Measurements from ENCODE around the gene PPM1B. TPM values are rescaled to one million over a fixed set of nuclear protein-coding genes. Genes with fewer than 3 reads are reported as not detected.
A peak's percentile ranks its signal among the peaks of the same experiment; 100 is the strongest.

The PPM1B gene
- total and polyA plus RNA-seq, 11 donors: 22.6 to 65.9 (median 48.0) TPM

DNA sequence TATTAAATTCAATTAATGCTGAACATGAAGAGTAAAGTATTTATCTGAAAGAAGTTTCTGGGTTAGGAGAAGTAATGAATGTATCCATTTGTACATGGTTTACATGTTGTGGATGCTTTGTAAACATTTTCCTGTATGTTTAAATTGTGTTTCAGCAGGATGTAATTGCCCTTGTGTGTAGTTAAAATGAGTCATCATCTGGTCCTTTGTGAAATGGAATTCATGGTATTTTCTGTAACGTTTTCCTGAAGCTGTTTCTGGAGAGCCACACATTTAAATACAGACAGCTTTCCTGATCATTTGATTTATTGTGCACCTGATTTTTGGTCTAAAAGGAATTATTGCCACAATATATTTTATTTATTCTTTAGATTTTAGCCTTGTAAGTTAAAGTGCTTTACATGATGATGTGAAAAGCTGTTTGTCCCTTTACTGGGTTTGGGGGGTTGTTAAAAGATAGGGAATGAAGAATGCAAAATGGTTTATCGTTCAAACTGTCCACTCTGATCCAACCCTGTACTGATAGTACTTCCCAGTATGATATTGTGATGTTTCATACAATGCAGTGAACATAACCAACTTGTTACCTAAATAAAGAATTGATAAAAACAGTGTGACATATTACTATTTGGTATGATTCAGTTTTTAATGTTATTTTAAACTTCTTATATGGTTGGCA lies 64.9 kb downstream of the PPM1B start:
- Histone ChIP-seq H3K9me3 (no peaks in the 10 kb centered on the region), H3K4me3 (no peak overlapping the region), H3K4me1 (peaks cover 0 to 6% (median 0%) of the 10 kb centered on the region in 12 donors), H3K27ac (no peak overlapping the region), H3K36me3 (peaks cover 0 to 22% (median 5%) of the 10 kb centered on the region in 9 donors), H3K27me3 (no peaks in the 10 kb centered on the region)
- WGBS, 4 donors: 25 to 36% (median 32%) methylated on average over 2 of the region's 2 CpGs
- ATAC-seq (no peak), DNase-seq (no peak)
- intact Hi-C loops (cut with DNase I): no loop called here
- TF ChIP-seq, protein P1, sequence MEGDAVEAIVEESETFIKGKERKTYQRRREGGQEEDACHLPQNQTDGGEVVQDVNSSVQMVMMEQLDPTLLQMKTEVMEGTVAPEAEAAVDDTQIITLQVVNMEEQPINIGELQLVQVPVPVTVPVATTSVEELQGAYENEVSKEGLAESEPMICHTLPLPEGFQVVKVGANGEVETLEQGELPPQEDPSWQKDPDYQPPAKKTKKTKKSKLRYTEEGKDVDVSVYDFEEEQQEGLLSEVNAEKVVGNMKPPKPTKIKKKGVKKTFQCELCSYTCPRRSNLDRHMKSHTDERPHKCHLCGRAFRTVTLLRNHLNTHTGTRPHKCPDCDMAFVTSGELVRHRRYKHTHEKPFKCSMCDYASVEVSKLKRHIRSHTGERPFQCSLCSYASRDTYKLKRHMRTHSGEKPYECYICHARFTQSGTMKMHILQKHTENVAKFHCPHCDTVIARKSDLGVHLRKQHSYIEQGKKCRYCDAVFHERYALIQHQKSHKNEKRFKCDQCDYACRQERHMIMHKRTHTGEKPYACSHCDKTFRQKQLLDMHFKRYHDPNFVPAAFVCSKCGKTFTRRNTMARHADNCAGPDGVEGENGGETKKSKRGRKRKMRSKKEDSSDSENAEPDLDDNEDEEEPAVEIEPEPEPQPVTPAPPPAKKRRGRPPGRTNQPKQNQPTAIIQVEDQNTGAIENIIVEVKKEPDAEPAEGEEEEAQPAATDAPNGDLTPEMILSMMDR (IDR thresholded peaks at IDR 0.05): no peak
- TF ChIP-seq POLR2A (IDR thresholded peaks at IDR 0.05): no peak

DNA sequence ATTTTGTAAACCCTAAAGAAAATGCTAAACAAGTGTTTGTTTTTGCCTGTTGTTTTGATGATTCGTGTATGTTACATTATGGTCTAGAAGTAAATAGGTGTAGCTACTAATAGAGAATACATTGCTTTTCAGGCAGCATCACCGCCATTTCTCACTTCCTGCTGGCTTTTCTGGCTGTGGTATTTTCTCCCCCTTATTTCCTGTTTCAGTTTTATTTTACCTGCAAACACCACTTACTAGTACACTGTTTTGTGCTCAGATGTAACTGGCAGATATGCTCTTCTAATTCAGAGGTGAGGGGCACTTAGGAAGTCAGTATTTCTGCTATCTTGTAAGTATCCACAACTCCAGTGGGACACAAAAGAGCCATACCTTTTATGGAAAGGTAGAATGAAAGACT lies 68.5 kb downstream of the PPM1B start:
- DNase-seq: no peak
- Histone ChIP-seq H3K27ac (peak overlapping the region in 1 of 12 donors; percentile 3), H3K27me3 (no peaks in the 10 kb centered on the region), H3K4me3 (no peak overlapping the region), H3K9me3 (no peaks in the 10 kb centered on the region), H3K36me3 (peaks cover 0 to 5% (median 0%) of the 10 kb centered on the region in 9 donors), H3K4me1 (peaks cover 0 to 6% (median 0%) of the 10 kb centered on the region in 12 donors)
- WGBS, 4 donors: 62 to 77% (median 69%) methylated on average over 2 of the region's 2 CpGs
- intact Hi-C loops (cut with DNase I): no loop called here
- TF ChIP-seq POLR2A (IDR thresholded peaks at IDR 0.05): no peak
- TF ChIP-seq, protein P1 (IDR thresholded peaks at IDR 0.05): no peak
- ATAC-seq: no peak

DNA sequence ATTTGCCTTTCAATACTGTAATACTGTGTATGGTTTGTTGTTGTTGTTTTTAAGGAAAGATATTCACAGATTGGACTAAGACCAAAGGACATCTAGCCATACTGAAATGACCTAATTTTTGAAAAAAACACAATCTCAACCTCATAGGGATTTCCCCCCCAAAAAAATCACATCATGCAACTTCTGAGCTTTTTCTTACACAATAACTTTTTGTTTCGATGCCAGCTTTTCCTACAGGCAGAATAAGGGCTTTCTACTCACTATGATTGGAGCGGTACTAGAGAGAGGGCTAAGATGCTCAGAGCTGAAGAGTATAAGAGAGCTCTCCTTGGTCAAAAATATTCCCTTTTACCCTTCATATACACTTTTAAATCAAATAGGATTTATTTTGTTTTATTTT lies 74.2 kb downstream of the PPM1B start:
- DNase-seq (no peak), ATAC-seq (no peak)
- Histone ChIP-seq H3K9me3 (no peaks in the 10 kb centered on the region), H3K27ac (no peak overlapping the region), H3K27me3 (no peaks in the 10 kb centered on the region), H3K4me1 (peaks cover 0 to 12% (median 1%) of the 10 kb centered on the region in 12 donors), H3K4me3 (no peak overlapping the region), H3K36me3 (no peaks in the 10 kb centered on the region)
- TF ChIP-seq POLR2A (IDR thresholded peaks at IDR 0.05): no peak
- TF ChIP-seq, protein P1 (IDR thresholded peaks at IDR 0.05): no peak
- WGBS, 4 donors: 78 to 88% (median 81%) methylated on average over 2 of the region's 2 CpGs
- intact Hi-C loops (cut with DNase I): loop anchor here in 8 of 10 donors (2.0 to 10.0 kb wide), 11 partner anchors 52 to 712 kb away; partner anchors contain the start of gene PPM1B (in 1 of the 8)

DNA sequence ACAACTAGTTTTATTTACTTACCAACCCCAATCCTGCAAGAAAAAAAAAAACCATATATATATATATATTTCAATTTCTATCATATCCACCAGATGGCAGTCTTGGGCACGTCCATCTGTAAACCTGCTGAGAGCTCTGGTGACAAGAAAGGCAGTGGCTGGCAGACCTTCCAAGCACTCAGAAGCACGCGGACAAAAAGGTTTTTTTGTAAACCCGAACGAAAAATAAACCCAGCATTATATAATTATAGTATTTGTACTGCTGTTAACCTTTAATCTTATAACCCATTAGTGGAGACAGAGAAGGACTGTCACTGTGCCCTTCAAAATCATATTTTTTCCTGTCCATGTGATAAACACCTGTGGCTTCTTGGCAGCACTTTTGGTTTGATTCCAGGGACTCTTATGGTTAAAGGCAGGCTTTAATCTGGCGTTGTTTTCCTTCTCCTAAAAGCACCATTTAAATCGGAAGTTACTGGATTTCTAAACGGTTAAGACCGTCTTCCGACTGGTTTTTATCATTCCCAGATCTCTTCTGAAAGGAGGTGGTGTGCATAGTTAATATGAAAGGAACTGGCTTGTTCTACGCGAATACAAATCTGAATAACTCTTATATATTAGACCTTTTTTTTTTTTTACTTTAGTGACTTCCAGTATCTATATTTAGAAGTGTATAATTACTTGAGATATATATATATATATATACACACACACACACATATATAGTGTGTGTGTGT lies 75.6 kb downstream of the PPM1B start:
- WGBS, 4 donors: 5 to 8% (median 5%) methylated on average over 12 of the region's 12 CpGs
- peak in 3 of 4 donors; percentile 64 to 82 (median 71) for ATAC-seq
- H3K4me1 ChIP-seq: peaks cover 0 to 12% (median 1%) of the 10 kb centered on the region in 12 donors
- peak overlapping the region in 10 of 12 donors; percentile 17 to 54 (median 40) for H3K4me3 ChIP-seq
- no peak for TF ChIP-seq POLR2A (IDR thresholded peaks at IDR 0.05)
- TF ChIP-seq, protein P1 (IDR thresholded peaks at IDR 0.05): peak; percentile 56 to 77 (median 66)
- no peaks in the 10 kb centered on the region for H3K36me3 ChIP-seq
- no peak overlapping the region for H3K27ac ChIP-seq
- H3K9me3 ChIP-seq: no peaks in the 10 kb centered on the region
- intact Hi-C loops (cut with DNase I): loop anchor here in 8 of 10 donors (2.0 to 10.0 kb wide), 11 partner anchors 50 to 710 kb away; partner anchors contain the start of gene PPM1B (in 1 of the 8)
- peak; percentile 47 to 65 (median 53) for DNase-seq
- H3K27me3 ChIP-seq: no peaks in the 10 kb centered on the region

All from heart left ventricle (tissue), 16 donors.